ENCODE data around the gene DNAJC9.
"Not testable (repeated sequence)": the region's sequence is repeated elsewhere in the genome, so short reads cannot be mapped to it uniquely, and the experiment has no call there.

The DNAJC9 gene, protein sequence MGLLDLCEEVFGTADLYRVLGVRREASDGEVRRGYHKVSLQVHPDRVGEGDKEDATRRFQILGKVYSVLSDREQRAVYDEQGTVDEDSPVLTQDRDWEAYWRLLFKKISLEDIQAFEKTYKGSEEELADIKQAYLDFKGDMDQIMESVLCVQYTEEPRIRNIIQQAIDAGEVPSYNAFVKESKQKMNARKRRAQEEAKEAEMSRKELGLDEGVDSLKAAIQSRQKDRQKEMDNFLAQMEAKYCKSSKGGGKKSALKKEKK

DNA sequence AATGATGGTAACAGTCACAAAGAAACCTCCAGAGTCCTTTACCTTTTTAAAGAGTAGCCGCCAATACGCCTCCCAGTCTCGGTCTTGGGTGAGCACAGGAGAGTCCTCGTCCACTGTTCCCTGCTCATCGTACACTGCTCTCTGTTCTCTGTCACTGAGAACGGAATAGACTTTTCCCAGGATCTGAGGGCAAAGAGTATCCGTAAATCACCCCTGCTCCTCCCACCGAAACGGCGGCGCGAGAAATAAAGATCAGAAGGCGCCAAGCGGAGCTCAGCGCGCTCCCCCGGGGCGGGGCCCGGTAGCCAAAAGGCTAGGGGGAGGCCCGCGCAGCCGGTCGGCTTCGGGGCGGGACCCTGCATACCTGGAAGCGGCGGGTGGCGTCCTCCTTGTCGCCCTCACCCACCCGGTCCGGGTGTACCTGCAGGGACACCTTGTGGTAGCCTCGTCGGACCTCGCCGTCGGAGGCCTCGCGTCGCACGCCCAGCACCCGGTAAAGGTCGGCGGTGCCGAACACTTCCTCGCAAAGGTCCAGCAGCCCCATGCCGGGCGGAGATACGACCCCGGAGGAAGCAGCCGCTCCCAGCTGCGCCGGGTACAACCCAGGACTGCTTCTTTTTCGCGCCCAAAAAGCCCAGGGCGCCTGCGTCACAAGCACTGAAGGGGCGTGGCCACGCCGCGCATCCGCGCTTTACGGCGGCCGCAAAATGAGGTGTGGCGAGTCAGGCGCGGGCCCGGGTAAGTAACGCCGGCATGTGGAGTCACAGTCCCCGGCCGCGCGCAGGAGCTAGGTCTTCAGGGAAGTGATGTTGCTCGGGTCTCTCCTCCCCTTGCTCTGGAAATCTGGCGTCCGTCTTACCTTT lies at the start of gene DNAJC9:
DNAJC9 (minus strand) TSS at position 610 of the 863 bp plus-strand sequence; CDS start at position 544, 66 bp downstream.
- DNase-seq (ENCODE audit: low read depth in 2 of 2) = peak; percentile 97 to 99

DNA sequence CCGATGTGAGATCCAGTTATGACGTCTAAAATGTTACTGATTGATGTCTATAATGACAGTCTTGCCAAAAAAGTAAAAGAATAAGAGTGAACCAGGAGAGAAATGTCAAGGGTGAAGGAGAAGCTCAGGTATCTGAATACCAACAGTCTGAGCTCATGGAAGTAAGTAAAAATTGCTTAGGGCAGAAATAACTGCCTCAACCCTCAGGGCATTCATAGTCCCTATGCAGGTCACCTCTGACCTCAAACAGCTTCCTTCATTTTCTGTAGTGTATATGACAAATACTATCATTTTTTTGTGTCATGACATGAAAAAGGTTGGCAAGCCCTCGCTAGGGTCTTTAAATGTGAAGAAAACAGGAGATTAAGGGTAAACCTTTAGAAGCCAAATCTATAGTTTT lies 46.4 kb upstream of the DNAJC9 start:
- DNase-seq (ENCODE audit: low read depth in 2 of 2) = no peak

DNA sequence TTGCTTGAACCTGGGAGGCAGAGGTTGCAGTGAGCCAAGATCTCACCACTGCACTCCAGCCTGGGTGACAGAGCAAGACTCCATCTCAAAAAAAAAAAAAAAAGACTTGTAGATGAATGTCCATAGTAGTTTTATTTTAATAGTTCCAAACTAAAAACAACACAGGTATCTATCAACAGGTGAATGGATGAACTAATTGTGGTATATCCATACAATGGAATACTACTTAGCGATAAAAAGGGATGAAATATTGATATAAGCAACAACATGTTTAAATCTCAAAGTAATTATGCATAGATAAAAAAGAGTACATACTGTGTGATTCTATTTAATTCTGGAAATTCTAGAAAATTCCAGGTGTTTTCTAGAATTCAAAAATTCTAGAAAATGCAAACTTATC lies 42.9 kb upstream of the DNAJC9 start:
- DNase-seq (ENCODE audit: low read depth in 2 of 2) = no peak

DNA sequence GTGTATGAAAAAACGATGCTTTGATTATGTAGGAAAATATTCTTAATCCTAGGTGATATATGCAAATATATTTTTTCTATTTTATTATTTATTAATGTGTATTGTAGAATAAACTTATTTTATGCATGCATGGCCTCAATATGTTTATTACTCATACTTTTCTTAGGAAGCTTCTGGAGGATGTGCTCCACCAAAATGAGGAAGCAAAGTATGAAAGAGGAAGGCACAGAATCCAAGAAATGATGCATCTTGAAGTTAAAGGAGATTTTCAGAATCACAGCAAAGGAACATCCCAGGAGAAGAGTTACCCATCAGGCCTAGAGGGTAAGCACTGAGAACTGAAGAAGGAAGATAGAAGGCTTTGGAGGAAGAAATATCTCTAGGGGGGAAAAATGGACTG lies 40.4 kb upstream of the DNAJC9 start:
- no peak for DNase-seq (ENCODE audit: low read depth in 2 of 2)

DNA sequence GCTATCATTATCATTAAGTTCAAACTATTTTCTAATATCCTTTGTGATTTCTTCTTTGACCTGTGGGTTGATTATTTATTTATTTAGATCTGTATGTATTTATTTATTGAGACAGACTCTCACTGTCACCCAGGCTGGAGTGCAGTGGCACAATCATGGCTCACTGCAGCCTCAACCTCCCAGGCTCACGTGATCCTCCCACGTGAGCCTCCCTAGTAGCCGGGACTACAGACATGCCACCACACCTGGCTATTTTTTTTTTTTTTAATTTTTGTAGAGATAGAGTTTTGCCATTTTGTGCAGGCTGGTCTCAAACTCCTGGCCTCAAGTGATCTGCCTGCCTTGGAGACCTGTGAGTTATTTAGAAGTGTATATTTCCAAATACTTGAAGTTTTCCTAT lies 34.0 kb upstream of the DNAJC9 start:
- no peak for DNase-seq (ENCODE audit: low read depth in 2 of 2)

DNA sequence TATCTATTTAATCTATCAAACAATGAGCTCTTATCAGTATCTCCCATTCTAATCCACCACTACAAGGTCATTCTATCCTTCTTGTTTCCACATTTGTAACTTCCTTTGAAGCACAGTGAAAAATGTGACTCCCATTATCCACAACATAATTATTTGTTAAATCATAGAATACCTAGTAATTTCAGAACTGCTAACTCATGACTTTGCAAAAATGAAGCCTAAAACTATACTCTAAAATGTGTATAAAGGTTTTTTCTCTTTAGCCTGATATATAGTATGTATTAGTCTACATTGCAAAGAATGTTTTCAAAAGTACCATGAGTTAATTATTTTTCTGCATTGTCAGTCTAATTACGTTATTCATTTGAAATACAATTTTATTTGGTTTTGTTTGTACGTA lies 17.4 kb upstream of the DNAJC9 start:
- no peak for DNase-seq (ENCODE audit: low read depth in 2 of 2)

DNA sequence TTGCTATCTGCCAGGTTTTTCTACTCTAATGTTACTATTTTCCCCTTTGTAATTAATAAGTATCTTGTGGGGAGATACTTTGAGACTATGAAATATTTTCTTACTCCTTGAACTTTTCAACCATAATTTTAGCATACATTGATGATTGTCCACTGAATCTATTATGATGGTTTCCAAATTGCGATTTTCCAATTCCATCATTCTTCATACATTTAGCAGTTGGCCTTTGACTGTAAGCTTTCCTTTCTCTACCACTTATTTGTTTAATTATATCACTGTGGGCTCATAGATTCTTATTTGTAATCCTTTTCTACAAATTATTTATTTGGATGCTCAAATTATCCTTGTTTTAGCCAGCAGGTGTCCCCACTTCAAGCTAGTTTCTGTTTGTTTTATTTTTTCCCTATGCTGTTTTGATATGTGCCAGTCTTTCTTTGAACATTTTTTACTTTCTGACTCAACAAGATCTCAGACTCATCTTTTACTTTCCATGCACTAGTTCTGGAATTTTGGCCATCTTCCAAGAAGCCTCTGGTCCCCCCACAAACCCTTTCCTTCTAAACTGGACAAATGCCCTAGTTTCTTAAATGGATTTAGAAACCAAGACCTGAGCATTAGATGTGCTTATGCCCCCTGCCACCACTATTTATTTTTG lies 16.8 kb upstream of the DNAJC9 start:
- no peak for DNase-seq (ENCODE audit: low read depth in 2 of 2)

DNA sequence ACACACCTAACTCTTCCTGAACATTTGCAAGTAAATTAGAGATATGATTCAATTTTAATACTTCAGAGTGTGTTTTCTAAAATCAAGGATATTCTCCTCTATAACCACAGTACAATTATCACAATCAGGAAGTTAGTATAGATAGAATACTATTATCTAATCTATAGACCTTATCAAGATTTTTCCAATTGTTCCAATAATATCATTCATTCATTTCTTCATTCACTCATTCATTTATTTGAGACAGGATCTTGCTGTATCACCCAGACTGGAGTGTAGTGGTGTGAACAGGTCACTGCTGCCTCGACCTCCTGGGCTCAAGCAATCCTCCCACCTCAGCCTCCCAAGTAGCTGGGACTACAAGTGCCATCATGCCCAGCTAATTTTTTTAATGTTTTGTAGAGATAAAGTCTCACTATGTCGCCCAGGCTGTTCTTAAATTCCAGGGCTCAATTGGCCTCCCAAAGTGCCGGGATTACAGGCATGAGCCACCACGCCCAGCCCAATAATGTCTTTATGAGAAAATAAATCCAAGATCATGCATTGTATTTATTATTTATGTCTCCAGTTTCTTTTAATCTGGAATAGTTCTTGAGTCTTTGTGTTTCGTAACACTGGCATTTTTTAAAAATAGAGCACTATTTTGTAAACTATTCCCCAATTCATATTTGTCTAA lies 16.0 kb upstream of the DNAJC9 start:
- DNase-seq (ENCODE audit: low read depth in 2 of 2) = no peak

DNA sequence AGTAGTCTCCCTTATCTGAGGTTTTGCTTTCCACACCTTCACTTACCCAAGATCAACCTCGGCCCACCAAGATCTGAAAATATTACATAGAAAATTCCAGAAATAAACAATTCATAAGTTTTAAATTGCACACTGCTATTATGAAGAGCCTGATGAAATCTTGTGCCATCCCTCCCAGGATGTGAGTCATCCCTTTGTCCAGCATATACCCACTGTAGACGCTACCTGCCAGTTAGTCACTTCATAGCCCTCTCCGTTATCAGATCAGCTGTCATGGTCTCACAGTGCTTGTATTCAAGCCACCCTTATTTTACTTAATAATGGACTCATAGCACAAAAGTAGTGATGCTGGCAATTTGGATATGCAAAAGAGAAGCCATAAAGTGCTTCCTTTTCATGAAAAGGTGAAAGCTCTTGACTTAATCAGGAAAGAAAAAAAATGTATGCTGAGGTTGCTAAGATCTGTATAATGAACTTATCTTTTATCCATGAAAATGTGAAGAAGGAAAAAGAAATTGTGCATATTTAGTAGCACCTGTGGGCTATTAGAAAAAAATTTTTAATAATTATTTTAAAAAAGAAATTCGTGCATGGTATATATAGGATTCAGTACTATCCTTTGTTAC lies 15.2 kb upstream of the DNAJC9 start:
- DNase-seq (ENCODE audit: low read depth in 2 of 2) = no peak

DNA sequence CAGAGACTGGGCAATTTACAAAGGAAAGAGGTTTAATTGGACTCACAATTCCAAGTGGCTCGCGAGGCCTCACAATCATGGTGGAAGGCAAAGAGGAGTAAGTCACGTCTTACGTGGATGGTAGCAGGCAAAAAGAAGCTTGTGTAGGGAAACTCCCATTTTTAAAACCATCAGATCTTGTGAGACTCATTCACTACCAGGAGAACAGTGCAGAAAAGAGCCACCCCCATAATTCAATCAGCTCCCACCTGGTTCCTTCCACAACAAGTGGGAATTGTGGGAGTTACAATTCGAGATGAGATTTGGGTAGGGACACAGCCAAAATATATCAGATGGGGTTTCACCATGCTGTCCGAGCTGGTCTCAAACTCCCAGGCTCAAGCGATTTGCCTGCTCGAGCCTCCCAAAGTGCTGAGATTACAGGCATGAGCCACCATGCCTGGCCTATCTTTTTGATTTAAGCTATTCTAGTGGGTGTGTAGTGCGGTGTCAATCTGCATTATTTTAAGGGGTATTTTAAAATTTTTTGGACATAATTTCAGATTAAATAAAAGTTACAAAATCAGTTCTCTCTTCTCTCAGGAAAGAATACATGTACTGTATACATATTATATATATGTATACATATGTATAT lies 14.4 kb upstream of the DNAJC9 start:
- DNase-seq (ENCODE audit: low read depth in 2 of 2) = no peak

DNA sequence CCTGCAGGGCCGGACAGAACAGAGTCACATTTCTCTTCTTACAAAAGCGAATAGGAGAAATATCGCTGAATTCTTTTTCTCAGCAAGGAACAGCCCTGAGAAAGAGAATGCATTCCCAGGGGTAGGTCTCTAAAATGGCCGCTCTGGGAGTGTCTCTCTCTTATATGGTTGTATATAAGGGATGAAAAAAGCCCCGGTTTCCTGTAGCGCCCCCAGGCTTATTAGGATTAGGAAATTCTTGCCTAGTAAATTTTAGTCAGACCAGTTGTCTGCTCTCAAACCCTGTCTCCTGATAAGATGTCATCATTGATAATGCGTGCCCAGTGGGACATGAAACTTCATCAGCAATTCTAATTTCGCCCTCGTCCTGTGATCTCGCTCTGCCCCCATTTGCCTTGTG lies 11.6 kb upstream of the DNAJC9 start:
- DNase-seq (ENCODE audit: low read depth in 2 of 2) = not testable (repeated sequence)

DNA sequence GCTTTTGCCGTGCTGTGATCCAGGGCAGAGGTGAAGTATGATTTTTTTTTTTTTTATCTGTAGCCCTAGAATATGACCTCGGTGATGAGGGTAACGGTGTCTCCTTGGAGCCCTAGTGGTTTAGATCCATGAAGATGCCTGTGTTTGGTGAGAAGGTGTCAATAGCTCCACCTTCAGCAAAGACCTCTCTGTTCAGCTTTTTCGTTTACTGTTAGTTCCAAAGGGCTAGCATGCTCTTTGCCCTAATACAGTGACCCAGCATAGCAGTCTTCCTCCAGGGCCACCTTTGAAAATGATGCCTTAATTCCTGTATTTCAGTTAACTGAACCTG lies 6.1 kb upstream of the DNAJC9 start:
- no peak for DNase-seq (ENCODE audit: low read depth in 2 of 2)

DNA sequence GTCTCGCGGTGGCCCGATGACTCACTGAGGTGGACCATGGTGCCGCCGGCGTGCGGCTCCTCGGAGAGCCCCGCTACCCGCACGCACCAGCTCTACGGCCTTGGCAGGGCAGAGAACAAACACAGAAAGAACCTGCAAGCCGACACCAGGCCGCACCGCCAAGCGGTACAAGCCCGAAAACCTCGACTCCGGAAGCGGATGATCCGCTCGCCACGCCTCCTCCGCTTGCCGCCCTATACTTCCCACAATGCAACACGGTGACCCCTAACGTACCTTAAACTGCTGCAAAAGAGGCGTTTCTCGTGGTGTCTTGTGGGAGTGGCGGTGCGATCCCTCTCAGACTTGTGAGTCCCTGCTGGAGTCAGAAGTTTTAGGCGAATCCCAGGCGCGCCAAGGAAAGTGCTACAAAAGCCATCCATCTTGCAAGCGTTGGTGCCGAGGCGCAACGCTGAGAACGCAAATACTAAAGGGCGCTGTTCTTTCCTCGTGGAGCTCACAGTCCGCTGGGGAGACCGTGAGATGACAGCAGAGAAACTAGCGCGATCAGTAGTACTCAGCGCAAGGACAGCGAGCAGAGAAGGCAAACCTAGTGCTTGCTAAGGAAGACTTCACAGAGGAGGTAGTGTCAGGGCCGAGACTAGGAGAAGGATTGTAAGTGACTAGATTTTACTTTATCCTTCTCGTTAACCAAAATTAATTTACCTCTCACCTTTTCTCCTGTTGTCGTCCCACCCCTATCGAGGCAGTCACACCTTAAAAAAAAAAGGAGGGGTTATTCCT lies 5.6 kb upstream of the DNAJC9 start, which contains the start of gene MRPS16:
MRPS16 (minus strand) TSS at position 200 of the 780 bp plus-strand sequence; CDS start at position 38, 162 bp downstream.
- peak; percentile 88 to 89 for DNase-seq (ENCODE audit: low read depth in 2 of 2)

DNA sequence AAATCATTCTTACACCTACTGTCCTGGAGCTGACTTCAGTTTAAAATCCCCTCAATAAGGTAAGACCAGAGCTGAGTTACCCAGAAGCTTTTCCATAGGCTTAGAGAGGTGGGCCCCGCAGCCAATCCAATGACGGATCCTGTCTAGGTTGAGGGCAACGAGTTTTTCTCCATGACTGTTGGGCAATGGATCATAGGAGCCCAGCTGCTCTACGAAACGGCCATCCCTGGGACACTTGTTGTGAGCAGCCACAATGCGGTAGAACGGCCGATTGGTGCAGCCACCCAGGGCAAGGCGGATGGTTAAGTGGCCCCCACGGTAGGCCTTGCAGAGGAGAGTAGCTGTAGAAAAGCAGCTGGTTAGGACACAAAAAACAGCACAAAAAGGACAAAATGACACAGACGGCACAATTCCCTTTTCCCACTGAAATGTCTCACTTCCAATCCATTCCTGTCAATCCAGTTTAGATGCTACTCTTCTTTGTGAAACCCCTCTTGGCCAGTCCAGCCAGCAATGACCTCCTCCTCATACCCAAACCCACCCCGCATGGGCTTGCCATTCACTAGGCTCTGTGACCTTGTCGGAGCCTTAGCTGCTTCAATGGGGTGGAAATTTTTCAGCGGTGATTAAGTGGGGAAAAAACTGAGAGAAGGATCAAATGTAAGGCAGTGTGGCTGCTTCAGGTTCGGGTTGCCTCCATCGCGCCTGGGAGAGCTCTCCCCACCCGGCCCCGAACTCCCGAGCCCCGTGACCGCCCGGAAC lies 4.8 kb upstream of the DNAJC9 start:
- no peak for DNase-seq (ENCODE audit: low read depth in 2 of 2)

DNA sequence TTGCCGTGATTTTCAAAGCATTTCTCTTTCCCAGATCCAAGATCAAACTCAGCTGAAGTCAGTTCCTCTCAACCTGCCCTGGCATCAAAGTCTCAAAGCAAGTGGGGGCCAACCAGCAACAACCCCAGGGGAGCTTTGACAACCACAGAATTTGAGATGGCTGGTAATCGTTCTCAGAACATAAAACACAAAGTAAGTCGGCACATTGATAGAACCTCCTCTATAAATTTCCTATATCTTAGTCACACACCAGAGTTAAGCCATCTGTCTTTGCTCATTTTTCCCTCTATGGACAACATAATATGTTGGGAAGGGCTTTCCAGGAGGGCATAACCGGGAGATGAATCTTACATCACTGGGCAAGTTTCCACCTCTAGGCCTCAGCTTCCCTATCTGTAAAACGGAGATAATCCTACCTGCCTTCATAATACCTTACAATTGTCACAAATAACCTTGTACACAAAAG lies 1.2 kb upstream of the DNAJC9 start:
- no peak for DNase-seq (ENCODE audit: low read depth in 2 of 2)

DNA sequence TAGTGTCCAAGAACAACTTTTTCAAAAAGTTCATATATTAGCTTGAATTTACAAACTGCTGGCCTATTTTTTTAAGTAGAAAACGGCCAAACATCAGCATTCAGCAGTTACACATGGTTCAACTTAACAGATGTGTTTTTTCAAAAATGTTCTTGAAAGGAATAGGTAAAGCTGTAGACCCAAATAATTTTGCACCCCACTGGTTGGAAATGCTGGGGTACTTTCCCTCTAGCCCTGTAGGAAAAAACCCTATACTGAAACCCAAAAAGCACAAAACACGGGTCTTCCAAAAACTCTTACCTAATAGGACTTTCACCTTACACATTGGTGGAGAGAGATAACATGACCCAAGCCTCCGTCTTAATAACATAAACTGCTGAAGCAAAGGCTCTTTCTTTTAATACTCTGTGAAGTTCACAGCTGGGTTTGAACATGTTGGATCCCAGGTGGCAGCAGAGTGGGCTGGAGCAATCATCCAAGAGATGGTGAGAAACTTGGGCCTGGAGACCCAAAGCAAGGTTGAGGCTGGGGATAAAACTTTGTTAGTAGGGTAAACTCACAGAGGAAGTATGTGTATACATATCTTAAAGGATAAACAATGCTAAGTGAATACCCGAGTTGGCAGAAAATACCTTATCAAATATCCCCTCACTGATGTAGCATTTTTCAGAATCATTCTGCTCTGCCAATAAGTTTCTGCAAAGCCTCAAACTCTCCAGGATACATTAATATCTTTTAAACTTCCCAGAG lies 629 bp upstream of the DNAJC9 start:
- no peak for DNase-seq (ENCODE audit: low read depth in 2 of 2)

DNA sequence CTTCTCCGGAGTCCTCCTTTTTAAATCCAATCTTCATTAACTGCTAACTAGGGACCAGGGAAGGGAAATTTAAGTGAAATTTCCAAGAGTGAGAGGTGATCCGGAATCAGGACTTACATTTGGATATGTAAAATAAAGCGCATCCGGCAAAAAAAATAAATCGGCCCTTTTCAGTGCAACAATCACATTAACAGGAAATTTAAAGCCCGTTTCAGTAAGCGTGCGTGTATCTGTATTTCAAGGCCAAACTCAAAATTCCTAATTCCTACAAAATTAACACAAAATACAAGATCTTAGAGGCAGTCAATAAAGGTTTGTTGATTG lies 771 bp downstream of the DNAJC9 start:
- DNase-seq (ENCODE audit: low read depth in 2 of 2) = no peak

DNA sequence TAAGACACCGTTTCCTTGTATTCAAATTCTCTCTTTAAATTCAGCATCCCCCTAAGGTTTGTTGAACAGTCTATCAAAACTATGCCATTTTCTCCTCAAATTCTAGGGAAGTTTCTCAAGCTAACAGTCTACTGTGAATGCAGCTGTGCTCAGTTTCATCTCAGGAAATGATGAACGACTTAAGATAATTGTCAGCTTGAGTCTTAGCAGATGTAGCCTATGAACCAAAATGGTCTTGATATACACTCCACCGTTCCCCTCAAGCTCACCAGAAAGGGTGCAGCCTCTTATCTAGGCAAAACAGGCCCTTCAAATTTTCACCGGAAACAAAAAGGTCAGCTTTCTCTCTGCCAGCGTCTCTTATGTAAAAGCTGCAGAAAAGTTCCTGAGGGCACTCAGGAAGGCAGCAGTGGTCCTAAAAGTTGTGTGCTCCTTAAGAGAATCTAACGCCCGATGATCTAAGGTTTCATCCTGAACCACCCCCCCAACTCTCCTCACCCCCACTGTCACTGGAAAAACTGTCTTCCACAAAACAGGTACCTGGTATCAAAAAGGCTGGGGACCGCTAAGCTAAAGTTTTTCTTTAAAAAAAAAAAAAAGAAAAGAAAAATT lies 2.1 kb downstream of the DNAJC9 start:
- no peak for DNase-seq (ENCODE audit: low read depth in 2 of 2)

DNA sequence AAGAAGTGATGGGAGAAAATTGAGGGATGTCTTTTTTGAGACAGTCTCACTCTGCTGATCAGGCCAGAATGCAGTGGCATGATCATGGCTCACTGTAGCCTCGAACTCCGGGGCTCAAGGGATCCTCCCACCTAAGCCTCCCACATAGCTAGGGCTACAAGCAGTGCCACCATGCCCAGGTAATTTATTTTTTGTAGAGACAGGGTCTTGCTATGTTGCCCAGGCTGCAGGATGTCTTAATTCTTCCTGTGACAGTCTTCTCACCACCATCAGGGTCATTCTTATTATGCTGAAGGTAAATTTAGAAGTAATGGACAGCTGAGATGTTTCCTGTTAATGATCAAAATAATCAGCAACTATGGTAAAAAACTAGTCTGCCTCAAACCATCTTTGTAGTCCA lies 7.1 kb downstream of the DNAJC9 start:
- no peak for DNase-seq (ENCODE audit: low read depth in 2 of 2)
